Activated CD8-positive, alpha-beta memory T cell treated with anti-CD3 and anti-CD28 coated beads, Interleukin-2, amount 10 ng/mL, durations not matched to agents 7 days and 5 days (primary cell): ENCODE results near the gene TAGLN2. TPM values are rescaled to one million over a fixed set of nuclear protein-coding genes. Genes with fewer than 3 reads are reported as not detected.

Experiments used
- ATAC-seq: fragments of 150-1000 bp; cut with Tn5 transposase; one replicate; pipeline ENCODE4 v1.10.0; 2021; ENCODE audit warnings: moderate library complexity
- CTCF ChIA-PET: fragments of 350-600 bp; sonication (Branson Sonifier 250); formaldehyde crosslinking; loops from one replicate; lab custom pipeline; 2021; ENCODE audit warnings: antibody characterized with exemption; lab: Charles Lee
- DNase-seq: peaks from one replicate; pipeline ENCODE4 v3.0.0-alpha.2; 2020
- H3K27ac Mint-ChIP-seq: one replicate; pipeline ENCODE4 v1.8.0; 2021; ENCODE audit warnings: mild to moderate bottlenecking, mixed read lengths
- H3K27me3 Mint-ChIP-seq: one replicate; pipeline ENCODE4 v1.8.0; 2021; ENCODE audit warnings: mixed read lengths
- H3K36me3 Mint-ChIP-seq: one replicate; pipeline ENCODE4 v1.8.0; 2021; ENCODE audit warnings: mild to moderate bottlenecking, mixed read lengths
- H3K4me1 Mint-ChIP-seq: one replicate; pipeline ENCODE4 v1.8.0; 2021; ENCODE audit warnings: mixed read lengths
- H3K4me3 Mint-ChIP-seq: one replicate; pipeline ENCODE4 v1.8.0; 2021; ENCODE audit warnings: mild to moderate bottlenecking, moderate library complexity, mixed read lengths
- H3K9me3 Mint-ChIP-seq: one replicate; pipeline ENCODE4 v1.8.0; 2022; ENCODE audit warnings: low read depth, mixed read lengths
- total RNA-seq, 2 experiments: library from RNA; stranded (reverse); gene quantifications; one replicate each; pipeline ENCODE4 v1.2.3, GENCODE V29; 2021

The TAGLN2 gene
- total RNA-seq, 2 experiments from 2014 or later = 479 to 513 TPM

DNA sequence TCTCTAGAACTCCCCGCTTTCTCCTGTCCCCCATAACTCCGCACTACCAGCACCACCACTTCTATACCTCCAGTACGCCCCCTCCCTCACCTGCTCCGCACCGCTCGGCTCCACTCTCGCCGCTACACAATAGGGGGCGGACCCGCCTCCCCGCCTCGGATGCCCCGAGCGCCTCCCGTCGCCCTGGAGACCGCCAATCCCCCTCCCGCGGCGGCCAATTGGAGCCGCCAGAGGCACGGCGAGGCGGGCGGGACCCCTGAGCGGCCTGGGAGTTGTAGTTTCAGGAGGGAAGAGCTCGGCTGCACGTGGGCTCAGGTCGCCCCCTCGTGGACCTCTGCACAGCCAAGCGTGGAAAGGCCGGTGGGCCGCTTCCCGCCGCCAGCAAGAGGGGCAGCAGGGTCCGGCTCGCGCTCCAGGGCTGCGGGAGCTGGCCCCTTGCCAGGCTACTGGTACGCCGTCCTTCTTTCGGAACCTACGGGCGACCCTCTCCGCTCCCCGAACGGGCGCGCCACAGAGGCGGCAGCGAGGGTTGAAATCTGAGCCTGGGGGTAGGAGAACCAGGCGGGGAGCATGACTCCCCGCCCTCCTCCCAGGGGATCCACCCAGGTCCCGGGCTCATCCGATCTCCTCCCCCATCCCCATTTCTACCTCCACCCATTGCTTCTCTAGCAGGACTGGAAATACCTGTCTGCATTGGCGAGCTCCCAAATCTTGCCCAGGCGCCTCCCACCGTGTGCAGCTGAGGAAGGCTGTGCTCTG, 20.4 kb upstream of the TAGLN2 start, which contains the start of gene IGSF9:
Gene IGSF9, minus strand, starts transcription at position 131 of the 759 bp plus-strand sequence. CDS start 2,159 bp downstream, outside the sequence.
- H3K4me3 Mint-ChIP-seq = peak within 1 kb of the TSS; percentile 3
- peaks cover 64% of the 10 kb centered on the region for H3K27me3 Mint-ChIP-seq
- CTCF ChIA-PET = interaction anchor here (0.7 to 5.6 kb wide), 9 partner anchors 9 to 168 kb away, joined by 3 to 39 read pairs (median 4); partner anchors contain the start of gene TAGLN2
- H3K9me3 Mint-ChIP-seq = no peaks in the 10 kb centered on the region
- peak; percentile 76 for DNase-seq
- no peaks in the 10 kb centered on the region for H3K36me3 Mint-ChIP-seq
- no peak within 1 kb of the TSS for H3K27ac Mint-ChIP-seq
- ATAC-seq = peak; percentile 90
- peaks cover 6% of the 10 kb centered on the region for H3K4me1 Mint-ChIP-seq

DNA sequence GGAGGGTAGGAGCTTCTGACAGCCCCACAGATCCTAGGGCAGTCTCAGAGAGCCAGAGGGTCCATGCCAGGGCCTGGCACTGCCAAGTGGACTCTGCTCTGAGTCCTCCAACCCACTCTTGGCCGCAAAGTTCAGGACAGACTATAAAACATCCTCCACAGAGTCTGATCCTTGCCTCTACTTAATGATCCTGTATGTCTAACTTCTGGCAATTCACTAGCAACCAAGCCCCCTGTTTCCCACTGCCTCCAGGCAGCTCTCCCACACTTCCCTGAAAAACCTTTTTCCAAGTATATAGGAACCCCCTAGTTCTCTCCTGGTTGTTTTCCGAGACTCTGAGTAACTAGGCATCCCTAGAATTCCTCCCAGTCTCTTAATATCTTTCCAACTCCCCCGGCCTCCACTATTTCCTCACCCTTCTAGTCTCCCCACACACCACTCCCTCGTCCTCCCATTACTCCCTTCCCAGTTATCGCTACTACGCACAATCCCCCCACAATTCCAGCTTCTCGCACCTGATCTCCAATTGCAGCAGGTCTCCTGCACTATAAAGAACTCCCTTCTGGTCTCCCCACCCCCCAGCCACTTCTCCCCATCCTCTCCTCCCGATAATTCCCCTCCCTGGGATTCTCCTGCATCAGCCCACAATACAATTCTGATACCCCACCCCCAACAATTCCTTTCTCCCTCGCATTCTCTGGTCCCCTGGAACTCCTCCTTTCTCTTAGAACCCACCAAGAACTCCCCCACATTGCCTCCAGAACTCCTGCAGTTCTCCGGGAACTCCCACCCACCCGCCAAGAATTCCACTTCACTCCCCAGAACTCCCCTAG, 19.5 kb upstream of the TAGLN2 start:
- H3K27me3 Mint-ChIP-seq = peaks cover 64% of the 10 kb centered on the region
- CTCF ChIA-PET = interaction anchor here (1.0 to 5.6 kb wide), 4 partner anchors 8 to 167 kb away, joined by 3 to 39 read pairs (median 20); no protein-coding TSS in a partner anchor

DNA sequence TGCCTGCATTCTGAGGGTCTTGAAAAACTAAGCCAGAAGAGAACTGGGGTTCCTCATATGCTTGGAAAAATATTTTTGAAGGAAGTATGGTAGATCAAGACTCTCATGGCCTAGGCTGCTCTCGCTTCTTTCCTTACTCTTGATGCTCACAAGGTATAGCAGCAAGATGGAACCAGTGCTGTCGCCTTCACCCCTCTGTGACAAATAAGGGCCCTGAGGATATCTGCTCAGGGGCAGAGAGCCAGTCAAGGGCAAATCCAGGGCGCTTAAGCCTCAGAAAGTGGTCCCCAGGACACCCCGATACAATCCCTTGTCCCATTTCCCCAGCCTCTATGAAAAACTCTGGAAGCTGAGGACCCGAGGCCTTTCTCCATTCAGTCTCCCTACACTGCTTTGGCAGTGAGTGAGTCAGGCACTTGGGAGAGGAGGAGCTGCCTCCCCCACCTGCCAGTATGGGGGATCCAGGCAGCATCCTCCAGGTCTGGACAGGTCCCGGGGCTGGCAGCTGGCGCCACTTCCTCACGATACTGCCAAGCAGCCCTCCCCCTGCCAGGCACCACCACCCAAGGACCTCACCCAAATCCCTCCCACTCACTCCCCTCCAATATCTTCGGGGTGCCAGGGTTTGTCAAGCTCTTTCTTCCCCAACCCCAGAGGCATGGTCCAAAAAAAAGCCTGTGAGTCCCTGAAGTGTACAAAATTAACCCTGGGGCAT, 18.8 kb upstream of the TAGLN2 start:
- Mint-ChIP-seq H3K4me3 (no peak overlapping the region), H3K27me3 (peaks cover 59% of the 10 kb centered on the region), H3K27ac (no peak overlapping the region), H3K36me3 (no peaks in the 10 kb centered on the region), H3K9me3 (no peaks in the 10 kb centered on the region), H3K4me1 (peaks cover 6% of the 10 kb centered on the region)
- CTCF ChIA-PET = interaction anchor here (3.9 to 5.6 kb wide), 2 partner anchors 50 to 62 kb away, joined by 36 to 39 read pairs; no protein-coding TSS in a partner anchor
- ATAC-seq (no peak), DNase-seq (no peak)

More for the DNA sequence above, 19.5 kb upstream of the TAGLN2 start:
- ATAC-seq (no peak), DNase-seq (no peak)
- H3K4me1 Mint-ChIP-seq = peaks cover 6% of the 10 kb centered on the region
- H3K27ac Mint-ChIP-seq = no peak overlapping the region
- peak overlapping the region; percentile 3 for H3K4me3 Mint-ChIP-seq
- no peaks in the 10 kb centered on the region for H3K36me3 Mint-ChIP-seq
- H3K9me3 Mint-ChIP-seq = no peaks in the 10 kb centered on the region

DNA sequence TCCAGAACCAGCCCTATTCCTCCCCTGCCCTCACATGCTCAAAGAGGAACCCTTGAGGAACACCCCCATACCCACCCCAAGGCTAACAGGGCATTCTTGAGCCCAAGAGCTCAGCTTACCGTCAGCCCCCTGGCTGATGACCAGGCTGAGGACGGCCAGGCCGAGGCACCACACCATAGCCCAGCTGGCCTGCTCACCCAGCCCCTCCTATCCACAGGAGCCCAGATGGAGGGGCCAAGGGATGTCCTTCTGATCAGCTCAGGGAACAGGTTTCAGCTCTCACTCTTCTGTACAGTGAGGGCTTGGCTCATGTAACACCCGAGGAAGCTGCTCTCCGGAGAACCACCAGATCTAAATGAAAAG, 18.0 kb upstream of the TAGLN2 start:
- DNase-seq (no peak), ATAC-seq (no peak)
- CTCF ChIA-PET = interaction anchor here (3.9 to 5.6 kb wide), 2 partner anchors 49 to 63 kb away, joined by 36 to 39 read pairs; no protein-coding TSS in a partner anchor
- Mint-ChIP-seq H3K36me3 (no peaks in the 10 kb centered on the region), H3K4me1 (peaks cover 12% of the 10 kb centered on the region), H3K4me3 (no peak overlapping the region), H3K27ac (no peak overlapping the region), H3K27me3 (peaks cover 59% of the 10 kb centered on the region), H3K9me3 (no peaks in the 10 kb centered on the region)

DNA sequence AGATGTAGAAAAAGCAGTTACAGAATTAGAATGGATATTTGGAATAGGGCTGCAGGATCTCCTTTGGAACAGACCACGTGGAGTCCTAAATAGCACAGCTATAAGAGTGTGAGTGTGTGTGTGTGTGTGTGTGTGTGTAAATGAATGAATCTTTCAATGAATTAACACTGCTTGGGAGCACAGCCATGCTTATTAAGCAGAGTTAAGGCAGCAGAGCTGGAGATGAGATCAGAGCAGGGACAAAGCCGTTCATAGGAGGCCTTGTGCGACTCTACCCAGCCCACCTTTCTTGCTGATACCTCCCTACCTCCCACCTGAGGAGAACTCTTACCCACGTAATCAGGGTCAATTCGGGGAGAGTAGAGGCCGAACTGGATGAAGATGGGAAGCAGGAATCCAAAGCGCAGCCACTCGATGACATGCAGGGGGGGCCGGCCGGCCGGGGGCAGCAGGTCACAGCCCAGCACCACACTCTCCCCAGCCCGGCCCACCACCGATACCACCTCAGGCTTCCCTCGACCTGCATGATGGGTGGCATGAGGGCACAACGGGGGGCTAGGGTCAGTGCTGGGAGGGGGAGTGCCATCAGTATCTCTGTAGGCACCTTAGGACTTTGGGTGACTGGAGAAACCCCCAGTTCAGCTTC, 17.4 kb upstream of the TAGLN2 start:
- CTCF ChIA-PET = interaction anchor here (3.9 to 5.6 kb wide), 2 partner anchors 48 to 64 kb away, joined by 36 to 39 read pairs; no protein-coding TSS in a partner anchor
- no peak overlapping the region for H3K27ac Mint-ChIP-seq
- no peak for ATAC-seq
- peaks cover 54% of the 10 kb centered on the region for H3K27me3 Mint-ChIP-seq
- H3K4me3 Mint-ChIP-seq = no peak overlapping the region
- H3K4me1 Mint-ChIP-seq = peaks cover 17% of the 10 kb centered on the region
- no peaks in the 10 kb centered on the region for H3K36me3 Mint-ChIP-seq
- DNase-seq = no peak
- H3K9me3 Mint-ChIP-seq = no peaks in the 10 kb centered on the region

DNA sequence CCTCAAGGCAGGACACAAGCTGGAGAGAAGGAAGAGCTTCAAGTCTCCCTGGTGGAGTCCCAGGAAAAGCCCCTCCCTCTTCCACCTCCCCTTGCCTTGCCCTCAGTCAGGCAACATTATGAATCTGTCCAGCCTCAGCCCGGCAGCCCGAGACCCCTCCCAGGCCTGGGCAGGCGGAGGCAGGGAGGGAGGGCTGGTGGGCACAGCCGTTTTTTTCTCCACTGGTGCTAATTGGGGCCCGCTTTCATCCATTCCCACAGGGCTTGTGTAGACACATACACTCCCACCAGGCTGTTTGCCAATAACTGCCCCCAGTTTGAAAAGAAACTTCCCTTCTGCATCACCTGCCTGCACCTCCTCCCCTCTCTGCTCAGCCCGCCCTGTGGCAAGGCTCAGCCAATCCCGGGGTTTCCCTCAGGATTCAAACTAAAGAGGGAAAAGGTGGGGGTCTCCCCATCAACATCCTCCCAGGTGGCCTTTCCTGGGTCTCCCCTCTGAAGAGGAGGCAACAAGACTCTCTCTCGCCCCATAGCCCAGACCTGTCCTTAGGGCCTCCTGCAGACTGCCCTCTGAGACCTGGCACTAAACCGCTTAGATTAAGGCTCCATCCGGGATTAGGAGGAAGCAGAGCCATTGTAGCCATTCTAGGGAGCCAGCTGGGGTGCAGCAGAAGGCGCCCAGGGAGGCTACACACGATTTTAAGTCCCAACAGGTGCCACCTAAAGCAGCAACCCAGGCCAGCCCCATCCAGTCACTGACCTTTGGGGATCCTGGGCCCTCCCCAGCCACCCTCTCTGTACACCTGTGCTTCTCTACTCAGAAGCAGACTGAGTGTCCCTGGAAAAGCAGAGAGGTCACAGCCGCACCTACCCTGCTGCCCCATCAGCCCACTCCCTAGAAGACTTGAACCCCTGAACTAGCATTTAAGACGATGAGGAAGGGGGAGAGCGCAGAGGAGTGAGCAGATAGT, 16.6 kb upstream of the TAGLN2 start:
- H3K4me1 Mint-ChIP-seq = peaks cover 21% of the 10 kb centered on the region
- no peaks in the 10 kb centered on the region for H3K36me3 Mint-ChIP-seq
- peaks cover 48% of the 10 kb centered on the region for H3K27me3 Mint-ChIP-seq
- no peak overlapping the region for H3K27ac Mint-ChIP-seq
- CTCF ChIA-PET = interaction anchor here (0.9 to 13.5 kb wide), 3 partner anchors 50 to 64 kb away, joined by 3 to 228 read pairs (median 36); no protein-coding TSS in a partner anchor
- H3K9me3 Mint-ChIP-seq = no peaks in the 10 kb centered on the region
- no peak overlapping the region for H3K4me3 Mint-ChIP-seq
- no peak for ATAC-seq
- no peak for DNase-seq

DNA sequence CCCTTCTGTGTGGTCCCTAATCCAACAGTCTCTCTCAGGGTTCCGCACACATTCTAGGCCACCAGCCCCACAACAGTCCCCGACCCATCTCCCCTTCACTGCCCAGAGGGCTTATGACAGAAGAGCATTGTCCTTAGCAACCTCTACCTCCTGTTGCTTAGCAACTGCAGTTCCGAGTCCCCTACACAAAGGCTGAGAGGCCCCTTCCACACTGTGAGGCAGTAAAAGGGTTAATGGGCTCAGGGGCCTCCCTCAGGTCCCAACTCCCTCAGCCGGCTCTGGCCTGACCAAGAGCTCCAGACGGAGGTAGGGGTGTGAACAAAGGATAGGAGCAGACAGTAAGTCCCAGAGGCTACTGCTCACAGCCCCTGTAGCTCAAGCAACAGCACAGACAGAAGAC, 15.8 kb upstream of the TAGLN2 start:
- CTCF ChIA-PET = interaction anchor here (0.9 to 13.5 kb wide), 3 partner anchors 11 to 65 kb away, joined by 3 to 228 read pairs (median 5); no protein-coding TSS in a partner anchor
- Mint-ChIP-seq H3K4me3 (no peak overlapping the region), H3K27me3 (peaks cover 40% of the 10 kb centered on the region), H3K27ac (no peak overlapping the region), H3K36me3 (no peaks in the 10 kb centered on the region), H3K4me1 (peaks cover 21% of the 10 kb centered on the region), H3K9me3 (no peaks in the 10 kb centered on the region)
- no peak for DNase-seq
- ATAC-seq = no peak

DNA sequence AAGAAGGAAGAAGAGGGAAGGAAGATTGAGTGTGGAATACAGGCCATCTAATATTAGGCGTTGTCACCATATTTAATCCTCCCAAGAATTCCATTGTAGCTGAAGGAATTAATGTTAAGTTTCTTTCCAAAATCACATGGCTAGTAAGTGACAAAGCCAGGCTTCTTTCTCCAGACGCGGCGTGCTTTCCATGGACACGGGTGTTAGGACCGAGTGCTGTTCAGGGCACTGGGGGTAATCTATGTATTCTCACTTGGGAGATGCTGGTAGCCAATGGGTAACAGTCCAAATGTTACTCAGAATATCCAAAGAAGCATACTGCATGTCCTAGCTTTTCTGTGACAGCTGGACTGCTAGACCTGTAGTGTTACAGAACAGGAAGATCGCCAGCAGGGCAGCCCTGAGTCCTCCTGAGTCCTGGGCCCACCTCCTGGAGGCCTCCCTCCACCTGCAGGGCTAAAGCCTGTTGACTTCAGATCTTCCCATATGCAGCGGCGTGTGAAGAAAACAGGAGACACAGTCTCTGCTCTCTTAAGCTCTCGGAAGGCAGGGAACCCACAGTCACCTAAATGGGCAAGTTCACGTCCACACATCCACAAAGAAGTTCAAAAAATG, 14.8 kb upstream of the TAGLN2 start:
- ATAC-seq (no peak), DNase-seq (no peak)
- H3K4me3 Mint-ChIP-seq = no peak overlapping the region
- no peaks in the 10 kb centered on the region for H3K9me3 Mint-ChIP-seq
- H3K36me3 Mint-ChIP-seq = no peaks in the 10 kb centered on the region
- CTCF ChIA-PET = interaction anchor here (1.3 to 13.5 kb wide), 3 partner anchors 10 to 66 kb away, joined by 3 to 228 read pairs (median 5); no protein-coding TSS in a partner anchor
- H3K4me1 Mint-ChIP-seq = peaks cover 18% of the 10 kb centered on the region
- H3K27me3 Mint-ChIP-seq = peaks cover 42% of the 10 kb centered on the region
- no peak overlapping the region for H3K27ac Mint-ChIP-seq

DNA sequence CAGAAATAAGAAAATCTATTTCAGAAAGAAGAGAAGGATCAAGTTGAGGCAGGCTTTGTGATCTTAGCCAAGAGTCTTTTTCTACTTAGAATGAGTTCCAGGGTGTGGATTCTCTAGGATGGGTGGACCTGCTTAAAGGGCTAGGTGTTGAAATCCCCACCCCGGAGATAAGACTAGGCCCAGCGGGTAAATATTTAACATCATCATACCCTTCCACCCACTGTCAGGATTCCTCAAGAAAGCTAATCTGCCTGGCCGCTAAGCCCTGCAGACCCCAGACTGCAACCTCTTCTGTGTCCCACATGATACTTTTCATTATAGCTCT, 14.3 kb upstream of the TAGLN2 start:
- H3K4me3 Mint-ChIP-seq = no peak overlapping the region
- peaks cover 15% of the 10 kb centered on the region for H3K4me1 Mint-ChIP-seq
- CTCF ChIA-PET = interaction anchor here (1.3 to 13.5 kb wide), 3 partner anchors 9 to 66 kb away, joined by 3 to 228 read pairs (median 5); no protein-coding TSS in a partner anchor
- peaks cover 41% of the 10 kb centered on the region for H3K27me3 Mint-ChIP-seq
- no peaks in the 10 kb centered on the region for H3K9me3 Mint-ChIP-seq
- H3K27ac Mint-ChIP-seq = no peak overlapping the region
- no peaks in the 10 kb centered on the region for H3K36me3 Mint-ChIP-seq
- DNase-seq (no peak), ATAC-seq (no peak)

DNA sequence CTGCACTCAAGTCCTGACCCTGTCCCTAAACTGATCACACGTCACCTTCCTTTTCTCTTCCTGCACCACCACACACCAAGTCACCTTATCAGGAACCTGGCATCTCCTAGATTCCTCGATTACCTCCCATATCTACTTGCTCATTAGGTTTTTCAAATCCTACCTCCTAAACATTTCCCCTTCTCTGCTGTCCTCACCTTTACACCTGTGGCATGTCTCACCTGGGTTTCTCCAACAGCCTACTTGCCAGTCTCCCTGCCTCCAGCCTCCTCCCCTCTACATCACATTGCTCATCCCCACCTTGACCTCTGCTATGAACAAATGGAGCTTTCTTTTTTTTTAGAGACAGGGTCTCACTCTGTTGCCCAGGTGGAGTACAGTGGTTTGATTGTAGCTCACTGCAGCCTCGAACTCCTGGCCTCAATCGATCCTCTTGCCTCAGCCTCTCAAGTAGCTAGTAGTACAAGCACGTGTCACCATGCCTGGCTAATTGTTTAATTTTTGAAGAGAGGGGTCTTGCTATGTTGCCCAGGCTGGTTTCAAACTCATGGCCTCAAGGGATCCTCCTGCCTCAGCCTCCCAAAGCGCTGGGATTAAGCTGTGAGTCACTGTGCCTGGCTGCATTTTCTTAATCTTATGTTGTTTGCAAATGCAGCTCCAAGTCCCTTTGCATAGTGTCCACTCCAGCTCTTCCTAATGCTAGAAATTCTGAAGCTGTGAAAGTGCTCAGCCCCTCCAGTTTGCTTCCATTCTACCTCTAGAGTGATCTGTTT, 13.8 kb upstream of the TAGLN2 start:
- Mint-ChIP-seq H3K27me3 (peaks cover 36% of the 10 kb centered on the region), H3K9me3 (no peaks in the 10 kb centered on the region), H3K4me3 (no peak overlapping the region), H3K4me1 (peaks cover 15% of the 10 kb centered on the region), H3K36me3 (no peaks in the 10 kb centered on the region), H3K27ac (no peak overlapping the region)
- no peak for ATAC-seq
- no peak for DNase-seq
- CTCF ChIA-PET = interaction anchor here (0.6 to 13.5 kb wide), 10 partner anchors 9 to 146 kb away, joined by 3 to 228 read pairs (median 4); partner anchors contain the start of gene TAGLN2
